22Rv1 (cell line): Measurements from ENCODE around the gene IWS1.

Source experiments
- CTCF ChIP-seq: fragments of 450-650 bp; IDR thresholded peaks from 2 replicates; pipeline ENCODE4 v1.5.1; 2017; ENCODE audit warnings: mild to moderate bottlenecking
- ZFX ChIP-seq: fragments of 450-650 bp; IDR thresholded peaks from 2 replicates; pipeline ENCODE4 v1.6.1; 2017; ENCODE audit warnings: antibody characterized with exemption, borderline replicate concordance

- TF ChIP-seq CTCF = no peak
- TF ChIP-seq ZFX = no peak
These were observed 34.1 kb upstream of the IWS1 start for GRCh38 chr2:127560201-127560930.
